Measurements from ENCODE around the gene CHCHD6. TPM values are rescaled to one million over a fixed set of nuclear protein-coding genes. Genes with fewer than 3 reads are reported as not detected.
A peak's percentile ranks its signal among the peaks of the same experiment; 100 is the strongest.

Gene CHCHD6
- total RNA-seq, 3 donors from 2014 or later (not counting 1 experiment from before 2014, with no cell fraction given), result 5.3 to 9.9 (median 8.3) TPM

- no peak overlapping the region for H3K4me3 ChIP-seq (ENCODE audit: low read length)
- peak overlapping the region in 1 of 2 donors; percentile 47 for H3K27ac Mint-ChIP-seq
- H3K36me3 Mint-ChIP-seq, result no peaks in the 10 kb centered on the region
- peaks cover 22% of the 10 kb centered on the region for H3K4me1 ChIP-seq (ENCODE audit: control insufficient read depth, insufficient read depth, low read length)
- no peaks in the 10 kb centered on the region for H3K9me3 Mint-ChIP-seq
- TF ChIP-seq CTCF (IDR thresholded peaks at IDR 0.05), result no peak
- intact Hi-C loops (cut with micrococcal nuclease), result loop anchor here (5.0 to 10.0 kb wide), 3 partner anchors 280 to 462 kb away; partner anchors contain the start of genes CHCHD6 and CHST13
- no peak overlapping the region for H3K27ac ChIP-seq (ENCODE audit: low read length)
- H3K27me3 Mint-ChIP-seq (ENCODE audit: low read depth in 2 of 2), result peaks cover 11% of the 10 kb centered on the region in 2 donors
- ATAC-seq, result no peak
- H3K36me3 ChIP-seq (ENCODE audit: control insufficient read depth, insufficient read depth, low read length), result no peaks in the 10 kb centered on the region
- 73% methylated on average over 20 of the region's 21 CpGs for WGBS (ENCODE audit: insufficient coverage)
- peaks cover 0 to 13% of the 10 kb centered on the region in 2 donors for H3K4me1 Mint-ChIP-seq
- DNase-seq, result no peak
- H3K27me3 ChIP-seq (ENCODE audit: control insufficient read depth, insufficient read depth, low read length), result peaks cover 3% of the 10 kb centered on the region
- no peaks in the 10 kb centered on the region for H3K9me3 ChIP-seq (ENCODE audit: control insufficient read depth, insufficient read depth, low read length)
- peak overlapping the region; percentile 6 for H3K4me3 Mint-ChIP-seq
These were observed 280.5 kb downstream of the CHCHD6 start for GRCh38 chr3:126984391-126985131.

GRCh38 chr3:126985132-126985985, 281.3 kb downstream of the CHCHD6 start:
- H3K9me3 Mint-ChIP-seq, result no peaks in the 10 kb centered on the region
- ATAC-seq, result no peak
- intact Hi-C loops (cut with micrococcal nuclease), result loop anchor here (10.0 kb wide), 1 partner anchor 281 kb away; the partner anchor contains the start of gene CHCHD6
- H3K27me3 Mint-ChIP-seq (ENCODE audit: low read depth in 2 of 2), result peaks cover 3% of the 10 kb centered on the region in 2 donors
- no peak overlapping the region for H3K4me3 ChIP-seq (ENCODE audit: low read length)
- H3K4me1 Mint-ChIP-seq, result peaks cover 0 to 13% of the 10 kb centered on the region in 2 donors
- peak overlapping the region in 1 of 2 donors; percentile 47 for H3K27ac Mint-ChIP-seq
- peaks cover 3% of the 10 kb centered on the region for H3K27me3 ChIP-seq (ENCODE audit: control insufficient read depth, insufficient read depth, low read length)
- H3K9me3 ChIP-seq (ENCODE audit: control insufficient read depth, insufficient read depth, low read length), result no peaks in the 10 kb centered on the region
- H3K27ac ChIP-seq (ENCODE audit: low read length), result no peak overlapping the region
- no peaks in the 10 kb centered on the region for H3K36me3 ChIP-seq (ENCODE audit: control insufficient read depth, insufficient read depth, low read length)
- 94% methylated on average over 16 of the region's 17 CpGs for WGBS (ENCODE audit: insufficient coverage)
- H3K4me1 ChIP-seq (ENCODE audit: control insufficient read depth, insufficient read depth, low read length), result peaks cover 22% of the 10 kb centered on the region
- TF ChIP-seq CTCF (IDR thresholded peaks at IDR 0.05), result no peak
- DNase-seq, result no peak
- H3K4me3 Mint-ChIP-seq, result peak overlapping the region; percentile 67
- H3K36me3 Mint-ChIP-seq, result no peaks in the 10 kb centered on the region

- 89% methylated on average over 9 of the region's 9 CpGs for WGBS (ENCODE audit: insufficient coverage)
- H3K27ac ChIP-seq (ENCODE audit: low read length), result no peak overlapping the region
- peaks cover 3% of the 10 kb centered on the region for H3K27me3 ChIP-seq (ENCODE audit: control insufficient read depth, insufficient read depth, low read length)
- Mint-ChIP-seq H3K4me3 (no peak overlapping the region), H3K27me3 (ENCODE audit: low read depth in 2 of 2) (peaks cover 0 to 3% of the 10 kb centered on the region in 2 donors), H3K9me3 (no peaks in the 10 kb centered on the region), H3K27ac (no peak overlapping the region), H3K4me1 (peaks cover 0 to 13% of the 10 kb centered on the region in 2 donors), H3K36me3 (no peaks in the 10 kb centered on the region)
- TF ChIP-seq CTCF (IDR thresholded peaks at IDR 0.05), result no peak
- no peak overlapping the region for H3K4me3 ChIP-seq (ENCODE audit: low read length)
- intact Hi-C loops (cut with micrococcal nuclease), result loop anchor here (10.0 kb wide), 1 partner anchor 281 kb away; the partner anchor contains the start of gene CHCHD6
- H3K9me3 ChIP-seq (ENCODE audit: control insufficient read depth, insufficient read depth, low read length), result no peaks in the 10 kb centered on the region
- DNase-seq (no peak), ATAC-seq (no peak)
- no peaks in the 10 kb centered on the region for H3K36me3 ChIP-seq (ENCODE audit: control insufficient read depth, insufficient read depth, low read length)
- peaks cover 22% of the 10 kb centered on the region for H3K4me1 ChIP-seq (ENCODE audit: control insufficient read depth, insufficient read depth, low read length)
These were observed 282.0 kb downstream of the CHCHD6 start for GRCh38 chr3:126986001-126986400.
